Kidney (tissue), 14 donors: ENCODE data around the gene CRMP1. TPM values are rescaled to one million over a fixed set of nuclear protein-coding genes. Genes with fewer than 3 reads are reported as not detected.

ENCODE experiments used
- DNase-seq, 5 donors: peaks; one replicate each; pipeline ENCODE4 v3.0.0-alpha.2; 2013 to 2020
- FAIRE-seq: peaks from 2 replicates; lab custom pipeline; 2012; peaks lifted over from hg19 to GRCh38; lab: Jason Lieb, UNC
- H3K27ac ChIP-seq, 2 donors: one replicate each; pipeline ENCODE4 v1.7.0; 2013; ENCODE audit warnings: low read depth in 2 of 2, low read length in 2 of 2, inconsistent platforms in 1 of 2
- H3K27me3 ChIP-seq: one replicate; pipeline ENCODE4 v1.7.1; 2013; ENCODE audit warnings: low read length, inconsistent platforms; ENCODE audit not compliant: control insufficient read depth, insufficient read depth
- H3K36me3 ChIP-seq, 3 donors: one replicate each; pipeline versions ENCODE4 v1.7.0 to v1.7.1; 2013; ENCODE audit warnings: low read length in 3 of 3, control low read depth in 1 of 3, inconsistent platforms in 1 of 3; ENCODE audit not compliant: insufficient read depth in 3 of 3, control insufficient read depth in 2 of 3
- H3K4me1 ChIP-seq, 3 donors: one replicate each; pipeline versions ENCODE4 v1.7.0 to v1.7.1; 2013; ENCODE audit warnings: low read length in 3 of 3, inconsistent platforms in 1 of 3, low read depth in 1 of 3; ENCODE audit not compliant: control insufficient read depth in 2 of 3, insufficient read depth in 2 of 3
- H3K4me3 ChIP-seq, 3 donors: one replicate each; pipeline versions ENCODE4 v1.7.0 to v1.8.1; 2013; ENCODE audit warnings: low read length in 3 of 3, control low read depth in 1 of 3, inconsistent platforms in 1 of 3
- H3K9ac ChIP-seq, 3 donors: one replicate each; pipeline versions ENCODE4 v1.7.0 to v1.7.1; 2013; ENCODE audit warnings: low read length in 3 of 3, control low read depth in 1 of 3, inconsistent platforms in 1 of 3
- H3K9me3 ChIP-seq, 3 donors: one replicate each; pipeline versions ENCODE4 v1.7.0 to v1.7.1; 2013; ENCODE audit warnings: low read length in 3 of 3, control low read depth in 1 of 3, inconsistent platforms in 1 of 3; ENCODE audit not compliant: control insufficient read depth in 2 of 3, insufficient read depth in 1 of 3
- intact Hi-C: fragments of 100-400 bp; cut with DNase I; formaldehyde crosslinking; loops from one replicate; pipeline ENCODE4 v1.11.1; 2022
- polyA plus RNA-seq: library from polyadenylated mRNA; stranded (reverse); fragments of 350-450 nt; fragmentation: Illumina TruSeq; extraction: RNeasy Lipid Tissue Mini Kit (QIAGEN cat#74804); gene quantifications from one replicate; pipeline ENCODE4 v1.2.3, GENCODE V29; 2014; ENCODE audit warnings: low read depth, low replicate concordance; ENCODE audit not compliant: insufficient read depth
- total RNA-seq: library from RNA; stranded (reverse); fragmentation: NEBNext Ultra II Directional; extraction: Animal tissue kit (Norgen Biotek cat#: 25700); gene quantifications from one replicate; pipeline ENCODE4 v1.2.1, GENCODE V29; 2021
- TF ChIP-seq, protein P1 (sequence below): IDR thresholded peaks from 3 replicates; pipeline ENCODE4 v1.5.1; 2012; ENCODE audit warnings: mild to moderate bottlenecking, moderate library complexity, borderline replicate concordance; ENCODE audit not compliant: insufficient read depth; ENCODE audit errors: extremely low read depth
- donor health status: control.
- donor health status: control.
- donor health status: control.
- donor health status: control.
- donor health status: control.
- donor health status: DM: yes; HTN: yes; CAD: no.
- donor health status: Normal renal cell carcinoma (clear cell type).

Gene CRMP1
- total and polyA plus RNA-seq, 2 donors from 2014 or later = 0.26 to 0.66 TPM

DNA sequence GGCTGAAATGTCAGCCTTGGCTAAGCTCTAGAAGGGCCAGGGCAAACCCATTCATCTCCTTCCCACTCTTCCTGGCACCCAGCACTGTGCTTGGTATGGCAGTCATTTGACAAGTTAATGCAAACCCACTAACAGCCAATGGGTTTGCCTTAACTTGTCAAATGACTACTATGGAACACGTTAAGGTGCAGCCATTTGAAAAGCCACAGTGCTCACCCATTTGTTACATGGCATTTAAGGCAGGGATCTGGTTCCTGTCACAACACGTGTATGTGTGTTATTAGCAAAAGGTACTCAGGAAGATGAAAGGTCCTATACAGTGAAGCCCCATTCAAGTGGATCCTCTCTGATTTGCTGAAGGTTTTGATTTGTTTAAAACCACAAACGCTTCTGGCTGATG, 7.2 kb downstream of the CRMP1 start:
- no peak for FAIRE-seq
- DNase-seq = no peak
- Histone ChIP-seq H3K4me1 (no peaks in the 10 kb centered on the region), H3K27me3 (peaks cover 15% of the 10 kb centered on the region), H3K9ac (no peak overlapping the region), H3K9me3 (no peaks in the 10 kb centered on the region), H3K4me3 (no peak overlapping the region), H3K36me3 (no peaks in the 10 kb centered on the region), H3K27ac (no peak overlapping the region)
- TF ChIP-seq, protein P1, sequence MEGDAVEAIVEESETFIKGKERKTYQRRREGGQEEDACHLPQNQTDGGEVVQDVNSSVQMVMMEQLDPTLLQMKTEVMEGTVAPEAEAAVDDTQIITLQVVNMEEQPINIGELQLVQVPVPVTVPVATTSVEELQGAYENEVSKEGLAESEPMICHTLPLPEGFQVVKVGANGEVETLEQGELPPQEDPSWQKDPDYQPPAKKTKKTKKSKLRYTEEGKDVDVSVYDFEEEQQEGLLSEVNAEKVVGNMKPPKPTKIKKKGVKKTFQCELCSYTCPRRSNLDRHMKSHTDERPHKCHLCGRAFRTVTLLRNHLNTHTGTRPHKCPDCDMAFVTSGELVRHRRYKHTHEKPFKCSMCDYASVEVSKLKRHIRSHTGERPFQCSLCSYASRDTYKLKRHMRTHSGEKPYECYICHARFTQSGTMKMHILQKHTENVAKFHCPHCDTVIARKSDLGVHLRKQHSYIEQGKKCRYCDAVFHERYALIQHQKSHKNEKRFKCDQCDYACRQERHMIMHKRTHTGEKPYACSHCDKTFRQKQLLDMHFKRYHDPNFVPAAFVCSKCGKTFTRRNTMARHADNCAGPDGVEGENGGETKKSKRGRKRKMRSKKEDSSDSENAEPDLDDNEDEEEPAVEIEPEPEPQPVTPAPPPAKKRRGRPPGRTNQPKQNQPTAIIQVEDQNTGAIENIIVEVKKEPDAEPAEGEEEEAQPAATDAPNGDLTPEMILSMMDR = no peak
- intact Hi-C loops = no loop called here

DNA sequence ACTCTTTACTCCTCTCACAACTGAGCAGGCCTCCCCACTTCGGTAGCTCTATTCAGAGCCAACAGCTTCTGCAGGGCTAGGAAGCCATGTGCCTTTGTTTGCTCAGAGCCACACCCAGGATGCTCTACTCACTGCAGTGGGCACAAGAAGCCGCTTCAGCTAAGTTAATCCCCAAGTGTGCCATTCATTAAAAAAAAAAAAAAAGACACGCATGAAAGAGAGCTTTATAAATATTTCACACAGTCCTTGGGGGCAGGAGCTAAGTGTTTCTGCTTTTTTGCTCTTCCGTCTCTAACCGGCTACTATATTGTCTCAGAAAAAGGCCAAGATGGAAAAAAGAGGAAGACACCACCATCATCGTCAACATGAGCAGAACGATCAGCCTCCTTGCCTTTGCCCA, 8.1 kb downstream of the CRMP1 start:
- no peak overlapping the region for H3K27ac ChIP-seq
- H3K9ac ChIP-seq = no peak overlapping the region
- H3K9me3 ChIP-seq = no peaks in the 10 kb centered on the region
- FAIRE-seq (no peak), DNase-seq (no peak)
- H3K36me3 ChIP-seq = no peaks in the 10 kb centered on the region
- H3K4me1 ChIP-seq = no peaks in the 10 kb centered on the region
- TF ChIP-seq, protein P1 = no peak
- H3K4me3 ChIP-seq = no peak overlapping the region
- peaks cover 8% of the 10 kb centered on the region for H3K27me3 ChIP-seq
- intact Hi-C loops = no loop called here

GRCh38 chr4:5883916-5884315, 9.0 kb downstream of the CRMP1 start:
- no peak overlapping the region for H3K27ac ChIP-seq
- no peak overlapping the region for H3K4me3 ChIP-seq
- H3K36me3 ChIP-seq = no peaks in the 10 kb centered on the region
- no peak overlapping the region for H3K9ac ChIP-seq
- no peaks in the 10 kb centered on the region for H3K9me3 ChIP-seq
- TF ChIP-seq, protein P1 = no peak
- intact Hi-C loops = no loop called here
- peaks cover under 1% of the 10 kb centered on the region for H3K27me3 ChIP-seq
- no peak for DNase-seq
- no peak for FAIRE-seq
- H3K4me1 ChIP-seq = no peaks in the 10 kb centered on the region

- intact Hi-C loops = no loop called here
- DNase-seq = no peak
- Histone ChIP-seq H3K9me3 (no peaks in the 10 kb centered on the region), H3K4me3 (no peak overlapping the region), H3K27me3 (no peaks in the 10 kb centered on the region), H3K4me1 (no peaks in the 10 kb centered on the region), H3K36me3 (no peaks in the 10 kb centered on the region), H3K27ac (no peak overlapping the region), H3K9ac (no peak overlapping the region)
- TF ChIP-seq, protein P1 = no peak
- FAIRE-seq = no peak
These were observed 9.9 kb downstream of the CRMP1 start for GRCh38 chr4:5882947-5883346.
